Superior temporal gyrus (tissue), 1 donor: Measurements from ENCODE around the gene DQX1.
"Not testable (repeated sequence)": the region's sequence is repeated elsewhere in the genome, so short reads cannot be mapped to it uniquely, and the experiment has no call there.

Experiments used
- DNase-seq: peaks from one replicate; pipeline ENCODE4 v3.0.0-alpha.2; 2016; ENCODE audit errors: extremely low spot score

The DQX1 gene

DNA sequence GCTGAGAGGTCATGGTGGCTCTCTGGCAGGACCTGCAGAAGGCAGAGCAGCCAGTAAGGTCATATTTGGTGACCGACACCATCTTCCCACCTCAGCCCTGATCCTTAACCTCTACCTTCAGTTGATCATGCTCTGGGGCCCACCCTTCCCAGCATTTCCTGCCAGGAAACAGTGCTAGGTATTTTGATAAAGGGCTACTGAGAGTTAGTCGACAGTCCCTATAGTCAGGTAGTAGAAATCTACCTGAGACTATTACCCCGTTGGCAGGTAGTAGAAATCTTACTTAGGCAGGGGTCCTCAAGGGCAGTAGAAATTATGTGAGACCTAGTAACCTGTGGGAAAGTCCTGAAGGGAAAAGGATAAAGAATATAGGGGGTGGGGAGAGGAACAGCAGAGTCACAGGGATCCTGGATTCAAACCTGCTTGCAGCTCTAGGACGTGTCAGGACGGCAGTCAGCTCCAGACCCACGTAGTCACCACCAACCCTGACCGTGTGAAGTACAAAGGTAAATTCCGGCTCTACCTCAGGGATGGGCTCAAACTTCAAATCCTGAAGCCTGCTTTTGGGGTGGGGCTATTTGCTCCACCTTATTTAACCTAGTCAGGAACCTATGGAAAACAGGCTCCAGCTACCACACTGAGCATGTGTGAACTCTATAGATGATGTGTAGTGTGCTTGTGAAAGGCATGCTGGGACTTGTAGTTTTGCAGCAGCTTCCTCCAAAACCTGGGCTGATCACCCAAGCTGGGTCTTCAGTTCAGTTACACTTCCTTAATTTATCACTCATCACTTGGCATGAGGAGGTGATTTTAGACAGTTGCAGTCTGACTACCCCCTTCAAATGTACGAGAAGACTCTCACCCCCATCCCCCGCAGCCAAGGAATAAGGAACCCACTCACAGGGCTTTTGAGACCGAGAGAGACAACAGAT, at the start of gene DQX1:
DQX1 (minus strand) TSS at position 515 of the 932 bp plus-strand sequence; CDS start at position 13, 502 bp downstream.
- no peak for DNase-seq

DNA sequence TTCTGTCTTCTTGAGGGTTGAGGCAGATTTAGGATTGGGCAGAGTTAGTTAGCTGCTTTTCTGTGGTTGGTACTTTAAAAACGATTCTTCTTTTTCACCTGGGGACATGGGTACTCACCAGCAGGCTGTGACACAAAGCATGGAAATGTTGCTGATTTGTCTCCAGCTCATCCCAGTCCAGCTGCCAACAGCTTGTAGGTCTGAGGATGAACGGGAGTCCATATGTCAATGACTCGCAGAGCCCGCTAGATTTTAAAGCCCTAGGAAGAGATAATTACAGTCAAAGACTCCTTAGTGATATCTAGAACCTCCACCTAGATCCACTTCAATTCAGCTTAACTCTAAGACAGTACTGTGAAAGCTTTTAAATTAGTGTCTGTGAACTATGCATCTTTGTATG, 49.3 kb upstream of the DQX1 start:
- DNase-seq = no peak

DNA sequence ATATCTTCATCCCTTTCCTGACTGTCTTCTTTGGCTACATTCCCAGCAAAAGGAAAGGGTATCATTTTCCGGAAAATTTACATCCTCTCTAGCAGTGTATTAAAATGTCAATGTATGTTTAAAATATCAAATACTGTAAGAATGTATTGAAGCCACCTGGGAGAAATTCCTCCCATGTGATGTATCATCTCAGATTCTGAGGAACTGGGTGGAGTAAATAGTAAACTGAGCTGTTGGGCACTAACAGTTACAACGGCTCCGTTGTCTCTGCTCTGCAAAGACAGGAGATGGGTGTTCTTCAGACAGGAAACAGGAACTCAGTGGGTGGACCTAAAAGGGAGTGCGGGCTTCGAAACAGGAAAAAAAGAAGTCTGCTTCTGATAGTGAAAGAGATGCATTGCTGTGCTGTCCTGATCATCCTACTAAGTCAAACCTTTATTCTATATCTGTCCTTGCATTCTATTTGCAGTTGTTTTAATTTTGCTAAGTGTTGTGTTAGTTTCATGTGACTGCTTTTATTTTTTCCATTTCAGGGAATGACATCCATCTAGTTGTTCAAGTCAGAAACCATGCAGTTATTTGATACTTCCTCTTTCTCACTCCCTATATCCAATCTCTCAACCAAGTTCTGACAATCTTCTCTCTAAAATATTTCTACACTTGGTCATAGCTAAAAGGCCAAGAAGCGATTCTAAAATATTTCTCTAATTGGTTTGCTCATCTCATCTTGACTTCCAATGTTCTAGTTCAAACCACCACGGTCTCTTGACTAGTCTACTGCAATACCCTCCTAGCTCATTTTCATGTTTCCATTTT, 47.9 kb upstream of the DQX1 start:
- no peak for DNase-seq

DNA sequence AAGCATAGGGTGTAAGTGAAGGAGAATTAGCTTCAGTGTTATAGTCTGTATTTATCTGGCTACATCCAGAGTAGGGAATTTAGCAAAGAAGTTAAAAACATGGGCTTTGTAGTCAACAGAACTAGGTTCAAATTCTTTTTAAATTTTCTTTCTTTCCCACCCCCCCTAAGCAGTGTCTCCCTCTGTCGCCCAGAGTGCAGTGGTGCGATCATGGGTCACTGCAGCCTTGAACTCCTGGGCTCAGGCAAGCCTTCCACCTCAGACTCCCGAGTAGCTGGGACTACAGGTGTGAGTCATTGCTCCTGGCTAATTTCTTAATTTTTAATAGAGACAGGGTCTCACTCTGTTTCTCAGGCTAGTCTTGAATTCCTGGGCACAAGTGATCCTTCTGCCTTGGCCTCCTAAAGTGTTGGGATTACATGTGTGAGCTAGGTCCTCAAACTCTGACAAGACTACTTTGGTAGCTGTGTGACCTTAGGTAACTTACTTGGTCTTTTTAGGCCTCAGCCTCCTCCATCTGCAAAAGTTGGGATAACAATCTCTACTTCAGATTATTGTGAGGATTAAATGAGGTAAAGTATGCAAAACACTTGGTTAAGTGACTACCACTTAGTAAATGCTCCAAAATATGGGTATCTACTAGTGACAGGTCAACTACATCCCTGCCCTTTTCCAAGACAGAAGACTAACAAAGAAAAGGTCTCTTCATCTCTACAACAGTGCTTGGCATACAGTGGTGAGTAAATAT, 46.3 kb upstream of the DQX1 start:
- no peak for DNase-seq

DNA sequence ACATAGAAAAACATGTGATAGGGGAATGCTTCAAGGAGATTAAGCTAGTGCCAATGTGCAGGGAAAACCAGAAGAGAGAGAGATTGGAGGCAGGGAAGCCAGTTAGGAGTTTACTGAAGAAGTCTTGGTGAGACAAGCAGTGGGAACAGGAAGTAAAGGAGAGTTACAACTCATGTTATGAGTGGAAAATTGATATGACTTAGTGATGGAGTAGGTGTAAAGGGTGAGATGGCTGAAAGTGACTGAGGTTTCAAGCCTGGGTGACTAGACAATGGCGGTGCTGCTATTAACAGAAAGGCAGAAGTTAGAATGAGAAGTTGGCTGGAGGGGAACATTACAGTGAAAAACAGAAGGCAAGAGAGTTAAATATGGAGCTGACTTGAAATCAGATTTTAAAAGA, 45.0 kb upstream of the DQX1 start:
- no peak for DNase-seq

- DNase-seq = no peak
Measured at GRCh38 chr2:74569686-74570085, 43.7 kb upstream of the DQX1 start.

- no peak for DNase-seq
Measured at GRCh38 chr2:74567881-74568280, 41.9 kb upstream of the DQX1 start.

GRCh38 chr2:74566754-74567085, 40.7 kb upstream of the DQX1 start:
- DNase-seq = no peak

GRCh38 chr2:74566076-74566753, 40.2 kb upstream of the DQX1 start:
- DNase-seq = no peak

DNA sequence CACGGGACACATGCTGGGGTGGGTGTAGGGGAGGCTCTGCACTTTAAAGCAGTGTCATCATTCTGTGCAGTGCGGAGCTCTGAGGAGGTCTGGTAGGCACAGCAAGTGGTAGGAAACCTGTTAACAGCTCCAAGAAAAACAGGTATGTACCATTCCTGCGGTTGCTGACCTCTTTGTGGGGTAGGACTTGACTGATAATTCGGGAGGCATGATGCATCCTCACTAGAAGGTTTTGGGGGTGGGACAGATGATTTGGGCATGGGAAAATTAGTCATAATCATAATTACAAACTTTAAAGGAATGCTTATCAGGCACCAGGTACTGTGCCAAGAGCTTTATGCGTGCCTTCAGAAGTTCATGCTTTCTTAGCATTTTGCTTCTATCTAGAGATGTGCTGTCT, 38.2 kb upstream of the DQX1 start:
- no peak for DNase-seq

DNA sequence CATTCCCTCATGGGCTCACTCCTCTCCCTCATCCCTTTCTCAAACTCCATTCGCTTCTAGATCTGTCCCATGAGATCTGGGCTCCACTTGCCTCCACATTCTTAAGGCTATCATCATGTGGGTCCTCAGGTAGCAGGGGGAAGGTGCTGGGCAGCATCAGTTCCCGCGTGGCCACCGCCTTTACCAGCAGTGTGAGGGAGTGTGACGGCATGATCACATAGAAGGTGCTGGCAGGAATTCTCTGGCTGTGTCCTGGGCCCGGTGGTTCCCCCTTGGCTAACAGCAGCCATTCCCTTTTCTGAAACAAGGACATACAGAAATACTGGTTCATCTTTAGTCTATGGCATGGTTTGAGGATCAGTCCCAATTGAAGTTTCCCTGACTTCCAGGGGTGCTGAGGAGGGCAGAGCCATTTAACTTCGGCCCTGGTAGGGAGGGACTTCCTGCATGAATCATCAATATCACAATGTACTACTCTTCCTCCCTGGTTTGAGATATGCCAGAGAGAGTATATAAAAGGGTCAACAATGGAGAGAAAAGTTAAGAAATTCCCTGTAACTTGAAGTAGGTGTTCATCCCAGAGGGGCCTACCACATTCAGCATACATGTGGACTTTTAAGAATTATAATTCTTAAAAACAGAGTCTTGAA, 36.2 kb upstream of the DQX1 start:
- no peak for DNase-seq

- not testable (repeated sequence) for DNase-seq
Measured at GRCh38 chr2:74561022-74561421, 35.0 kb upstream of the DQX1 start.

GRCh38 chr2:74560591-74560990, 34.6 kb upstream of the DQX1 start:
- no peak for DNase-seq

GRCh38 chr2:74559912-74560311, 33.9 kb upstream of the DQX1 start:
- DNase-seq = no peak

DNA sequence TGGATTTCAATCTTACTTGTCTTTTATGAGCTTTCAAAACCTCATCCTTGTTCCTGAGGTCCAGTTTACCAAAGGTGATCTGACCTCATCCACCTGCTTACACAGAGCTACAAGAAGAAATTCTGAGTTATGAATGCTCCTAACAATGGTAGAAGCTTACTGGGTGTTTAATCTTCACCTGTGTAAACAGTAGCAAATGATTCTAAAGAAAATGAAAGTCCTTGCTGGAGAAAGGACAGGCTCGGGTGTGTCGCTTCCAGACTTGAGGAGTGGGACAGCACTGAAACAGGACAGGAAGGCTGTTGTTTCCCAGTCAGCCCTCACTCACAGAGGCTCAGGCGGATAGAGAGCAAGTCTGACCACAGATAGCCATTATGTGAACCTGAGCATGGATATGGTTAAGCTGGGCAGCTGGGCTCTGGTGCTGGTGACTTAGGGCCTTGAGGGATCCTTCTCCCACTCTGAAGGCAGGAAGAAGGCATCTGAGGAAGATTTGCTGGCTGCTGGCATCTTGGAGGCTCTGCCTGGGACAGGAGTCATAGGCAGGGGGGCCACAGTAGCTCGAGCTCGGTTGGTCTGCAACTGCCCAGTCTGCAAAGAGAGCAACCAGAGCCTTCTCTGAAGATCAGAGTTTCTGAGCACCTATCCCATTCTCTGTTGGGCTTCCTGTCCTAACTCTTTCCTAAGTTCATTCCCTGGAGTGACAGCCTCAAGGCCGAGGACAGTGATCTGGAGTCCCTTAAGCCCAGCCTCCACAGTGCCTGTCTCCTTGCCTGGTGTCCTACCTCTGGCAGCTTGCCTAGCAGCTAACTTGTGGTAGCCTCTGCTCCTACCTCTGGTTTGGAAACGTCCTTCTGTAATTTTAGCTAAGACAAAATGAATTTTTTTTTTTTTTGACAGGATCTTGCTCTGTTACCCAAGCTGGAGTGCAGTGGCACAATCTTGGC, 32.5 kb upstream of the DQX1 start:
- DNase-seq = no peak

DNA sequence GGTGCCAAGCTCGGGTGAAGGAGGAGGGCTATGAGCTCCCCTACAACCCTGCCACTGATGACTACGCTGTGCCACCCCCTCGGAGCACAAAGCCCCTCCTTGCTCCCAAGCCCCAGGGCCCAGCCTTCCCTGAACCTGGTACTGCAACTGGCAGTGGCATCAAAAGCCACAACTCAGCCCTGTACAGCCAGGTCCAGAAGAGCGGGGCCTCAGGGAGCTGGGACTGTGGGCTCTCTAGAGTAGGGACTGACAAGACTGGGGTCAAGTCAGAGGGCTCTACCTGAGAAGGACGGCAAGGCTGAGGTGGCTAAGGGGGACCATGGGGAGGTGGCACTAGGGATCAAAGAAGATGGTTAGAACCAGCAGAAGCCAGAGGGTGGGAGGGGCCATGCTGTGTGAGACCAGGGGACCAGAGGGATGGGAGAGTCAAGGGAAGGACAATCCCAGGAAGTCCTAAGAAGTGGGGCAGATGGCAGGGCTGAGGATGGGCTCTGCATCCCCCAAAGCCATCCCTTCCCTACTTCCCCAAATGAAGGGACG, 30.9 kb upstream of the DQX1 start:
- no peak for DNase-seq

- no peak for DNase-seq
Measured at GRCh38 chr2:74556159-74556558, 30.1 kb upstream of the DQX1 start.

DNA sequence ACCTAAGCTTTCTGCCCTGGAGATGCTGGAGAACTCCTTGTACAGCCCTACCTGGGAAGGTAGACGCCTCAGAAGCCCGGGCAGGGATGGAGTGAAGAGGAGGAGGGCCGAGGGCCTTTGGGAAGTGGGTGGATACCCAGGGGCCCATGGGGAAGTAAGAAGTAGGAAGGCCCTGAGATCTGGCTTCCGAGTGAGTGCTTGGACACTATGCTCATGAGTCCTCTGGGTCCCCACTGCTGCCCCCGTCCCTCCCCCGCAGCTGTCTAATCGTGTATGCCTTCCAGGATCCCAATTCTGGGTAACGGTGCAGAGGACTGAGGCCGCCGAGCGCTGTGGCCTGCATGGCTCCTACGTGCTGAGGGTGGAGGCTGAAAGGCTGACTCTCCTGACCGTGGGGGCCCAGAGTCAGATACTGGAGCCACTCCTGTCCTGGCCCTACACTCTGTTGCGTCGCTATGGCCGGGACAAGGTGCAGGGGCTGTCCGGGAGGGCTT, 29.6 kb upstream of the DQX1 start:
- DNase-seq = no peak

DNA sequence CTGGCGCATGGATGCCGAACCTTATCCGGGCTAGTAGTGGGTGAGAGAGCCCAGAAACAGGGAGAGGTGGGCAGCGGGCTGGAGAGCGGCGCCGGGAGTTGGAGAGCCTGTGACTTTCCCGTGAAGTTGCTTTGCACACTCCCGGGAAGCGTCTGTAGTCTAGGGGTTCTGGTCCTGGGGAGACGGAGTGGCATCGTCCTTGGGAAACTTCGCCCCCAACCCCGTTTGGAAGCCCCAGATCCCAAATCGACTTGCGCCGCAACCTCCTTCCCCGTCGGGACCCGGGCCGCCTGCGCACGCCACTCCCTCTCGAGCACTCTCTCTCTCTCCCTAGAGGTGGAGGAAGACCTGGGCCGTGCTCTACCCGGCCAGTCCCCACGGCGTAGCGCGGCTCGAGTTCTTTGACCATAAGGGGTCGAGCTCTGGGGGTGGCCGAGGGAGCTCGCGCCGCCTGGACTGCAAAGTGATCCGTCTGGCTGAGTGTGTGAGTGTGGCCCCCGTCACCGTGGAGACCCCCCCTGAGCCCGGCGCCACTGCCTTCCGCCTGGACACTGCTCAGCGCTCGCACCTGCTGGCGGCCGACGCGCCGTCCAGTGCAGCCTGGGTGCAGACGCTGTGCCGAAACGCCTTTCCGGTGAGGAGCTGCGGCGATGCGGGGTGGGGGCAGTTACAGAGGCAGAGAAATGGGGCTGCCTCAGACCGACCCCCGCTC, 28.9 kb upstream of the DQX1 start:
- DNase-seq = no peak
